HG02870 (cell line): ENCODE data around the gene CTXN1.
"Not testable (repeated sequence)": the region's sequence is repeated elsewhere in the genome, so short reads cannot be mapped to it uniquely, and the experiment has no call there.

Source experiments
- ATAC-seq: cut with Tn5 transposase; IDR thresholded peaks from one replicate; pipeline ENCODE4 v1.9.1; 2021; ENCODE audit warnings: mild to moderate bottlenecking, moderate library complexity; ENCODE audit not compliant: unreplicated experiment

CTXN1 gene

GRCh38 chr19:7903244-7904073 lies 22.5 kb downstream of the CTXN1 start, which contains the start of gene MAP2K7:
Gene MAP2K7, plus strand, starts transcription at chr19:7903877. Its CDS starts 68 bp downstream, at chr19:7903945.
- ATAC-seq = peak; percentile 89

GRCh38 chr19:7902796-7903243 lies 23.1 kb downstream of the CTXN1 start:
- ATAC-seq = no peak

GRCh38 chr19:7901337-7901736 lies 24.6 kb downstream of the CTXN1 start:
- no peak for ATAC-seq

GRCh38 chr19:7900931-7901330 lies 25.0 kb downstream of the CTXN1 start:
- no peak for ATAC-seq

GRCh38 chr19:7900401-7900870 lies 25.5 kb downstream of the CTXN1 start:
- no peak for ATAC-seq

GRCh38 chr19:7899751-7900378 lies 26.1 kb downstream of the CTXN1 start:
- no peak for ATAC-seq

GRCh38 chr19:7898967-7899366 lies 27.0 kb downstream of the CTXN1 start:
- no peak for ATAC-seq

GRCh38 chr19:7897292-7897691 lies 28.6 kb downstream of the CTXN1 start:
- ATAC-seq = no peak

- ATAC-seq = no peak
These were observed 30.4 kb downstream of the CTXN1 start for GRCh38 chr19:7895565-7895964.

GRCh38 chr19:7894612-7895309 lies 31.2 kb downstream of the CTXN1 start:
- no peak for ATAC-seq

- not testable (repeated sequence) for ATAC-seq
These were observed 32.4 kb downstream of the CTXN1 start for GRCh38 chr19:7893362-7894101.

GRCh38 chr19:7888826-7889217 lies 37.1 kb downstream of the CTXN1 start:
- no peak for ATAC-seq

- no peak for ATAC-seq
These were observed 37.6 kb downstream of the CTXN1 start, which contains the start of gene LRRC8E for GRCh38 chr19:7888145-7888825. Gene LRRC8E, plus strand, starts transcription at chr19:7888510. Its CDS starts 7,094 bp downstream, at chr19:7895604.

- no peak for ATAC-seq
These were observed 38.4 kb downstream of the CTXN1 start for GRCh38 chr19:7887408-7888144.

- no peak for ATAC-seq
These were observed 40.1 kb downstream of the CTXN1 start for GRCh38 chr19:7885818-7886217.

- ATAC-seq = no peak
These were observed 42.0 kb downstream of the CTXN1 start for GRCh38 chr19:7883796-7884570.

- no peak for ATAC-seq
These were observed 42.8 kb downstream of the CTXN1 start for GRCh38 chr19:7883105-7883504.

GRCh38 chr19:7881910-7882309 lies 44.0 kb downstream of the CTXN1 start:
- no peak for ATAC-seq

GRCh38 chr19:7879836-7880235 lies 46.1 kb downstream of the CTXN1 start:
- ATAC-seq = no peak
